Natural killer cell treated with Interleukin-12 subunit alpha and Interleukin-12 subunit beta and Interleukin-15 and Interleukin-18, amount 100 ng/mL, for 72 hours (primary cell): ENCODE results near the gene TPR. TPM values are rescaled to one million over a fixed set of nuclear protein-coding genes. Genes with fewer than 3 reads are reported as not detected.

Experiments used
- ATAC-seq, 2 donors: fragments of 150-1000 bp; cut with Tn5 transposase in 1 of 2; sonication (Bioruptor Pico), chemical (Tn5 transposase) in 1 of 2; 2 replicates each; pipeline ENCODE4 v1.10.0; 2021
- DNase-seq: peaks from one replicate; pipeline ENCODE4 v3.0.0; 2022; ENCODE audit warnings: low spot score
- H3K27ac Mint-ChIP-seq, 2 donors: 1 replicate in 1 of 2; 2 replicates in 1 of 2; pipeline ENCODE4 v1.8.0; 2022; ENCODE audit warnings: mixed read lengths in 2 of 2, mild to moderate bottlenecking in 1 of 2, moderate library complexity in 1 of 2
- H3K27me3 Mint-ChIP-seq, 2 donors: 1 replicate in 1 of 2; 2 replicates in 1 of 2; pipeline ENCODE4 v1.8.0; 2022; ENCODE audit warnings: mixed read lengths in 2 of 2
- H3K36me3 Mint-ChIP-seq: one replicate; pipeline ENCODE4 v1.8.0; 2022; ENCODE audit warnings: mixed read lengths
- H3K4me1 Mint-ChIP-seq, 2 donors: 1 replicate in 1 of 2; 2 replicates in 1 of 2; pipeline ENCODE4 v1.8.0; 2022; ENCODE audit warnings: low read depth in 2 of 2, mixed read lengths in 2 of 2, mild to moderate bottlenecking in 1 of 2
- H3K4me3 Mint-ChIP-seq: one replicate; pipeline ENCODE4 v1.8.0; 2022; ENCODE audit warnings: mixed read lengths
- H3K9me3 Mint-ChIP-seq: 2 replicates; pipeline ENCODE4 v1.8.0; 2022; ENCODE audit warnings: mixed read lengths
- total RNA-seq, 2 donors: library from RNA; stranded (reverse); gene quantifications; one replicate each; pipeline ENCODE4 v1.2.3, GENCODE V29; 2022

TPR gene
- total RNA-seq, 2 donors from 2014 or later = 115 to 180 TPM

- DNase-seq = no peak
- Mint-ChIP-seq H3K27ac (no peak overlapping the region), H3K4me1 (no peaks in the 10 kb centered on the region), H3K27me3 (peaks cover 9 to 18% of the 10 kb centered on the region in 2 donors), H3K4me3 (no peak overlapping the region), H3K36me3 (no peaks in the 10 kb centered on the region), H3K9me3 (no peaks in the 10 kb centered on the region)
- no peak for ATAC-seq
These were observed 82.2 kb downstream of the TPR start for GRCh38 chr1:186292875-186293274.

DNA sequence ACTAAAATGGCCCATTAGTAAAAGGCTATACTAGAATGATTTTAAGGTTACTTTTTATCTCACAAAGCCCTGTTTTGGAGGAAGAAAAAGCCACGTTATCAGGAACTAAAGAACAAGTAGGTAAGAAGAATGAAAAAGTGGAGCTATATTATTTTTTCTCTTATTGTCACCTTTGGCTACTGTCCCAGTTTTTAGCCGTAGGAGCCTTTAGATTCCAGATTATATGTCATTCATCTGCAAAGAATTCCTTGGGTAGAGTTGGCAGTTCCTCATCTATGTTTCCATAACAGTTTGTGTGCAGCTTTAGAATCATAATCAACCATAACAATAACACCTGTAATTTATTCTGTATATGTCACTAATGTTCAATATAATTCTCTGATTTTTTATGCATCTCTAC, 83.8 kb downstream of the TPR start:
- H3K4me3 Mint-ChIP-seq = no peak overlapping the region

GRCh38 chr1:186289943-186290545, 85.0 kb downstream of the TPR start:
- Mint-ChIP-seq H3K27ac (no peak overlapping the region), H3K4me3 (no peak overlapping the region), H3K9me3 (no peaks in the 10 kb centered on the region), H3K4me1 (no peaks in the 10 kb centered on the region), H3K27me3 (peaks cover 17 to 22% of the 10 kb centered on the region in 2 donors), H3K36me3 (no peaks in the 10 kb centered on the region)
- ATAC-seq = no peak
- no peak for DNase-seq

More for the DNA sequence above, 83.8 kb downstream of the TPR start:
- DNase-seq = no peak
- Mint-ChIP-seq H3K9me3 (no peaks in the 10 kb centered on the region), H3K27ac (no peak overlapping the region), H3K36me3 (no peaks in the 10 kb centered on the region), H3K27me3 (peaks cover 20 to 25% of the 10 kb centered on the region in 2 donors), H3K4me1 (no peaks in the 10 kb centered on the region)
- no peak for ATAC-seq

DNA sequence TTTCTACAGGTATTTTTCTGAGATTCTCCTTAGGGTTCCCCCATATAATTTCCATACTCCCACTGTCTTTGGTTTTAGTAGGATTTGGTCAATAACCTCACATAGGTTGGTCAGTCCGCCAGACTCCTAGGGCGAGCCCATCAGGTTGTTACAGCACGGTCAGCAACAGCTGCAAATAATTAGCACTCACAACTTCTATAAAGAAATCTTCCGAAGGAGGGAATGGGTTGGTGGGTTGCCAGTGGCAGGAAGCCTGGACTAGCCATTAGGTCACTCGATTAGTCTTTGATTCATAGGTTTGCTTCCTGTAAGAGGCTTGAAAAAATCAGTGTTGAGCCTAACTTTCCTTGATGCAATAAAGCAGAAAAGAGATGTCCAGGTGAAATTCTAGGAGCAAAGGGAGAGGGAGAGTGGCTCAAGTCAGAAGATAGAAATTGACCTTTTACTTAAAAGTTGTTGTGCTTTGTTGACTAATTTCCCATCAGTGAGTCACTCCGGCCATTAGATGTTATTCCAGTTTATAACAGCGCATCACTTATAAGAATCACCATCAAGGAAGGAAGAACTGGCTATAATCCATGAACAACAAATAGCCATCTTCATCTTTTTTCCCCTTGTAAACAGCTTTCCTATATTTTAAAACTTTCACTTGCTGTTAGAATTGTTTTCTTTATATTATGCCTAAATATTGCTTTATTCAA, 88.3 kb downstream of the TPR start:
- Mint-ChIP-seq H3K27ac (no peak overlapping the region), H3K4me1 (no peaks in the 10 kb centered on the region), H3K9me3 (no peaks in the 10 kb centered on the region)

GRCh38 chr1:186283374-186283773, 91.7 kb downstream of the TPR start:
- peaks cover 15 to 50% of the 10 kb centered on the region in 2 donors for H3K27me3 Mint-ChIP-seq
- H3K4me1 Mint-ChIP-seq = no peaks in the 10 kb centered on the region
- no peak overlapping the region for H3K27ac Mint-ChIP-seq
- H3K9me3 Mint-ChIP-seq = no peaks in the 10 kb centered on the region
- H3K4me3 Mint-ChIP-seq = no peak overlapping the region
- DNase-seq = no peak
- no peak for ATAC-seq
- H3K36me3 Mint-ChIP-seq = no peaks in the 10 kb centered on the region

More for the DNA sequence above, 88.3 kb downstream of the TPR start:
- Mint-ChIP-seq H3K36me3 (no peaks in the 10 kb centered on the region), H3K27me3 (peaks cover 18 to 35% of the 10 kb centered on the region in 2 donors), H3K4me3 (no peak overlapping the region)
- DNase-seq (no peak), ATAC-seq (no peak)

DNA sequence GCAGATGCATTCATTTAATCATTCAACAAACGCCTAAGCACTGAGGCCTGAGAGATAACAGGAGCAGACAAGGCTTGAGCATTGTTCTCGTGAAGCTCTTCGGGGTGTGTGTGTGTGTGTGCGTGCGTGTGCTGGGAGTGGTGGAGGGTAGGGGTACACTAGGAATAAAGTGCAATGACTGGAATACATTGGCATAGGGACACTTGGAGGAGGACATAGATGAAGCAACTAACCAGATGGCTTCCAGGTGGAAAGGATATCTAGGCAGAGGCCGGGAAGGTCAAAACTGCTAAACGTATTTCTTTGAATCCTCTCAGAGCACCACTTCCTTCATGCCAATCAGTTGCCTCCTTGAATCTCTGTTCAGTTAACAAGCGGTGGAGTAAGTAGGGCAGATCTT, 92.6 kb downstream of the TPR start:
- no peak overlapping the region for H3K4me3 Mint-ChIP-seq
- H3K4me1 Mint-ChIP-seq = no peaks in the 10 kb centered on the region
- H3K27ac Mint-ChIP-seq = no peak overlapping the region
- no peak for ATAC-seq
- H3K9me3 Mint-ChIP-seq = no peaks in the 10 kb centered on the region
- H3K36me3 Mint-ChIP-seq = no peaks in the 10 kb centered on the region
- H3K27me3 Mint-ChIP-seq = peaks cover 15 to 44% of the 10 kb centered on the region in 2 donors
- DNase-seq = no peak

GRCh38 chr1:186275822-186276221, 99.2 kb downstream of the TPR start:
- H3K4me3 Mint-ChIP-seq = no peak overlapping the region

DNA sequence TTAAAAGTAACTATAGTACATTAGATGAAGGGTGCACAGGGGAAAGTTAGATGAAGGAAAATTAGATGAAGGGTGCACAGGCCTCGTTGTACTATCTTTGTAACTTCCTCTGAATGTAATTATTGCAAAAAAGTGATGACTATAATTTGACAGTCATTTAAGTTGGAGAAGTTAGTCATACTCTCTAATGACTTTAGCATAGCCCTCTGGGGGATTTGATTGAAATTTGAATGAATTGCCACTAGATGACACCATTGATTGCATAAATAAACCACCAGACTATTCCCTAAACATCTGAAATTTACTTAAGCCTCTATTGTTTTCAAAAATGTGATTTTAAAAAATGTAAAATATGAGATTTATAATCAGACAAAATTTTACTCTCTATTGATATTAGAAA, 102.6 kb downstream of the TPR start:
- H3K36me3 Mint-ChIP-seq = no peaks in the 10 kb centered on the region
- no peak for ATAC-seq
- DNase-seq = no peak
- H3K4me3 Mint-ChIP-seq = no peak overlapping the region
- no peaks in the 10 kb centered on the region for H3K4me1 Mint-ChIP-seq
- H3K27me3 Mint-ChIP-seq = peaks cover 5 to 7% of the 10 kb centered on the region in 2 donors
- no peaks in the 10 kb centered on the region for H3K9me3 Mint-ChIP-seq
- H3K27ac Mint-ChIP-seq = no peak overlapping the region

More at GRCh38 chr1:186275822-186276221, 99.2 kb downstream of the TPR start:
- H3K36me3 Mint-ChIP-seq = no peaks in the 10 kb centered on the region
- no peak overlapping the region for H3K27ac Mint-ChIP-seq
- H3K4me1 Mint-ChIP-seq = no peaks in the 10 kb centered on the region
- H3K27me3 Mint-ChIP-seq = peaks cover 6 to 7% of the 10 kb centered on the region in 2 donors
- no peak for ATAC-seq
- H3K9me3 Mint-ChIP-seq = no peaks in the 10 kb centered on the region
- no peak for DNase-seq

DNA sequence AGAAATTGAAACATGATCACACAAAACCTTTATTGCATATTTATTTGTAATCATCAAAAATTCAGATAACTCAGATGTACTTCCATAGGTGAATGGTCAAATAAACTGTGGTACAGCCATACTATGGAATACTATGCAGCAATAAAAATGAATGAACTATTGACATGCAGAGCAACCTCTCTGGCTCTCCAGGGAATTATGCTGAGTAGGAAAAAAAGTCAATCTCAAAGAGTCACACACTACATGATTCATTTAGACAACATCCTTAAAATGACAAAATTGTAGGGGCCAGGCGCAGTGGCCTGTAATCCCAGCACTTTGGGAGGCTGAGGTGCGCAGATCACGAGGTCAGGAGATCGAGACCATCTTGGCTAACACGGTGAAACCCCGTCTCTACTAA, 104.0 kb downstream of the TPR start:
- Mint-ChIP-seq H3K27me3 (peaks cover 6 to 12% of the 10 kb centered on the region in 2 donors), H3K27ac (no peak overlapping the region), H3K4me1 (no peaks in the 10 kb centered on the region), H3K9me3 (no peaks in the 10 kb centered on the region), H3K36me3 (no peaks in the 10 kb centered on the region), H3K4me3 (no peak overlapping the region)
- ATAC-seq (no peak), DNase-seq (no peak)

Other genes with a start within 250 kb of the TPR start
- gene PRG4, start 79.0 kb downstream of the TPR start, total RNA-seq = not detected
- 10 to 100 TPM; 13.6 to 23.7 TPM for gene ODR4, start 585 bp upstream of the TPR start, total RNA-seq
- not detected for gene PDC, start 85.9 kb upstream of the TPR start, total RNA-seq